ENCODE results near the gene ANK3. TPM values are rescaled to one million over a fixed set of nuclear protein-coding genes. Genes with fewer than 3 reads are reported as not detected.

ANK3 gene
- total and polyA plus RNA-seq, 7 donors, result 11.6 to 170 (median 94.2) TPM

DNA sequence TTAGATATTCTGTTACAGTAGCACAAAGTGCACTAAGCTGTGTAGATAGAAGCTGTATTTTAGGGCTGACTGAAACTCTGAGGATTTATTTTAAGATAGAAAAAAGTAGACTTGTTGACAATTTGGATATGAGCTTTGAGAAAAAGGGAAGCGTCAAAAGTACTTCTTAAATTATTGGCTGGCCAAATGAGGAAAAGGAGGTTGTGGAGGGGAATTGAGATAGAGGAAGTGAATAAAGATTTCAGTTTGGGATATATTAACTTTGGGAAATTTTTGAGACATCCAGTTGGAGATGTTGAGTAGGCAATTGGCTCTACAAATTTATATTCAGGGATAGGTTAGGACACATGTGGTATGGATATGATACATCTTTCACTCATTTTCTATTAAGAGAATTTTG is 409.3 kb downstream of the ANK3 start:
- 82 to 91% (median 90%) methylated on average over 1 of the region's 1 CpG for WGBS, 3 donors
- intact Hi-C loops (cut with DNase I), result no loop called here

DNA sequence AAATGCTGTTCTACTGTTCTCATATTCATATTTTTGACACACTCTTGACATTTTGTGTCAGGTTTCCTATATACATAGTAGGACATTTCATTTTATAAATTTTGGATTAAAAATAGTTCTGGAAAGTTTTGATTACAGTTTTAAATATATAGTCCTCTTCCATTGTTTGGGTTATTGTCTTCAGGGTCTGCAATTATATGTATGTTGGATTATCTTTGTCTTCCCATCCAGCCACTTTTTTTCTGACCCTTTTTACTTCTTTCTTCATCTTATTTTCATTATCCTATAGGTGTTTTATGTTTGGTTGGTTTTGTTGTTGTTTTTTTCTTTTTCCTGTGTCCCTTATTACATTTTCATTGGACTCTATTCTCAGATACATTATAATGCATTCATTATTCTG is 412.2 kb downstream of the ANK3 start:
- no peaks in the 10 kb centered on the region for H3K4me1 ChIP-seq
- TF ChIP-seq CTCF (IDR thresholded peaks at IDR 0.05), result no peak
- no peak for DNase-seq
- no peak overlapping the region for H3K27ac ChIP-seq
- H3K4me3 ChIP-seq, result no peak overlapping the region
- H3K36me3 ChIP-seq (ENCODE audit: insufficient read depth in 1 of 2, low read depth in 1 of 2), result no peaks in the 10 kb centered on the region
- intact Hi-C loops (cut with DNase I), result no loop called here
- H3K9me3 ChIP-seq, result peaks cover 22% of the 10 kb centered on the region
- no peak for ATAC-seq
- no peaks in the 10 kb centered on the region for H3K27me3 ChIP-seq (ENCODE audit: insufficient read depth in 3 of 3, low read length in 2 of 3)

More for the DNA sequence above, 409.3 kb downstream of the ANK3 start:
- Histone ChIP-seq H3K4me3 (no peak overlapping the region), H3K27ac (no peak overlapping the region), H3K4me1 (no peaks in the 10 kb centered on the region), H3K36me3 (ENCODE audit: insufficient read depth in 1 of 2, low read depth in 1 of 2) (no peaks in the 10 kb centered on the region), H3K9me3 (peaks cover 22% of the 10 kb centered on the region), H3K27me3 (ENCODE audit: insufficient read depth in 3 of 3, low read length in 2 of 3) (no peaks in the 10 kb centered on the region)
- ATAC-seq (no peak), DNase-seq (no peak)
- TF ChIP-seq CTCF (IDR thresholded peaks at IDR 0.05), result no peak

- Histone ChIP-seq H3K4me3 (no peak overlapping the region), H3K4me1 (no peaks in the 10 kb centered on the region), H3K27ac (no peak overlapping the region), H3K9me3 (peaks cover 22% of the 10 kb centered on the region), H3K36me3 (ENCODE audit: insufficient read depth in 1 of 2, low read depth in 1 of 2) (no peaks in the 10 kb centered on the region), H3K27me3 (ENCODE audit: insufficient read depth in 3 of 3, low read length in 2 of 3) (no peaks in the 10 kb centered on the region)
- TF ChIP-seq CTCF (IDR thresholded peaks at IDR 0.05), result no peak
- intact Hi-C loops (cut with DNase I), result no loop called here
- ATAC-seq, result no peak
- DNase-seq, result no peak
Measured at GRCh38 chr10:59976909-59977308, 412.8 kb downstream of the ANK3 start.

All from psoas muscle (tissue), 8 donors.